OCI-LY3 (cell line): Measurements from ENCODE around the gene SLC16A8.
"Not testable (repeated sequence)": the region's sequence is repeated elsewhere in the genome, so short reads cannot be mapped to it uniquely, and the experiment has no call there.

ENCODE experiments used
- H2AFZ ChIP-seq: fragments of 200-600, 300-600 bp; shearing (Covaris generic); 2 replicates; pipeline ENCODE4 v1.6.0; 2014; ENCODE audit warnings: antibody characterized with exemption, low read depth, low read length
- H3K27ac ChIP-seq: fragments of 200-600, 300-600 bp; sonication (generic); 2 replicates; pipeline ENCODE4 v1.5.1; 2014; ENCODE audit warnings: mild to moderate bottlenecking, low read length, moderate library complexity, mixed read lengths
- H3K27me3 ChIP-seq: fragments of 200-600, 300-600 bp; sonication (generic); 2 replicates; pipeline ENCODE4 v1.6.1; 2014; ENCODE audit warnings: low read depth, low read length, mixed read lengths
- H3K36me3 ChIP-seq: fragments of 200-600, 300-600 bp; sonication (generic); replicated peaks from 2 replicates; pipeline ENCODE3; 2014; ENCODE audit warnings: low read depth, low read length, mixed read lengths
- H3K4me1 ChIP-seq: fragments of 300-600, 200-600 bp; sonication (generic); 2 replicates; pipeline ENCODE4 v1.6.1; 2014; ENCODE audit warnings: low read length, mixed read lengths
- H3K4me2 ChIP-seq: fragments of 200-600, 300-600 bp; sonication (generic); 2 replicates; pipeline ENCODE4 v1.6.1; 2014; ENCODE audit warnings: low read length, mixed read lengths
- H3K4me3 ChIP-seq: fragments of 300-600, 200-600 bp; sonication (generic); 2 replicates; pipeline ENCODE4 v1.5.1; 2014; ENCODE audit warnings: antibody characterized with exemption, mild to moderate bottlenecking, low read length, moderate library complexity
- H3K79me2 ChIP-seq: fragments of 300-600, 200-600 bp; shearing (Covaris generic); 2 replicates; pipeline ENCODE4 v1.6.1; 2014; ENCODE audit warnings: mild to moderate bottlenecking, low read length, mixed read lengths
- H3K9ac ChIP-seq: fragments of 300-600, 200-600 bp; shearing (Covaris generic); 2 replicates; pipeline ENCODE4 v1.6.0; 2014; ENCODE audit warnings: mild to moderate bottlenecking, low read length, moderate library complexity
- H3K9me3 ChIP-seq: fragments of 200-600, 300-600 bp; shearing (Covaris generic); 2 replicates; pipeline ENCODE4 v1.6.1; 2014; ENCODE audit warnings: low read length, mixed read lengths; ENCODE audit not compliant: insufficient read depth
- H4K20me1 ChIP-seq: fragments of 200-600, 300-600 bp; sonication (generic); 2 replicates; pipeline ENCODE4 v1.6.1; 2016; ENCODE audit warnings: low read length, mixed read lengths; ENCODE audit not compliant: insufficient read depth
- CTCF ChIP-seq: fragments of 200-600, 300-600 bp; sonication (generic); IDR thresholded peaks from 2 replicates; pipeline ENCODE4 v1.5.1; 2014; ENCODE audit warnings: antibody characterized with exemption, low read length, low read depth
- EZH2phosphoT487 ChIP-seq: fragments of 200-600 bp; shearing (Covaris generic); IDR thresholded peaks from 2 replicates; pipeline ENCODE4 v1.6.1; 2018; ENCODE audit warnings: antibody characterized with exemption, mixed run types, low read depth

The SLC16A8 gene

GRCh38 chr22:38079804-38080203 is 4.2 kb downstream of the SLC16A8 start:
- no peak overlapping the region for H2AFZ ChIP-seq
- H3K4me1 ChIP-seq, result no peaks in the 10 kb centered on the region
- H3K9ac ChIP-seq, result no peak overlapping the region
- H3K9me3 ChIP-seq, result no peaks in the 10 kb centered on the region
- H4K20me1 ChIP-seq, result no peaks in the 10 kb centered on the region
- no peak overlapping the region for H3K27ac ChIP-seq
- H3K79me2 ChIP-seq, result no peaks in the 10 kb centered on the region
- H3K4me3 ChIP-seq, result no peak overlapping the region
- no peak overlapping the region for H3K4me2 ChIP-seq
- no peaks in the 10 kb centered on the region for H3K27me3 ChIP-seq
- TF ChIP-seq CTCF, result no peak
- no peak for TF ChIP-seq EZH2phosphoT487
- no peaks in the 10 kb centered on the region for H3K36me3 ChIP-seq

DNA sequence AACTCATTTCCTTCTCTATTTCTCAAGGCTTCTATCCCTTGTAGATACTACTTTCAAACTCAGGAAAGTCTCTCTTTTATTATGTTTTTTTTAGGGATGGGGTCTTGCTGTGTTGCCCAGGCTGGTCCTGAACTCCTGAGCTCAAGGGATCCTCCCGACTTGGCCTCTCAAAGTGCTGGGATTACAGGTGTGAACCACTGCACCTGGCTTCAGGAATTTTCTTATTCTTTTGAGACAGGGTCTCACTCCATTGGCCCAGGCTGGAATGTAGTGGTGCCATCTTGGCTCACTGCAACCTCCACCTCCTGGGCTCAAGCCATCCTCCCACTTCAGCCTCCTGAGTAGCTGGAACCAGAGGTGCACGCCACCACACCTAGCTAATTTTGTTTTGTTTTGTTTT is 4.8 kb downstream of the SLC16A8 start:
- not testable (repeated sequence) for H3K27ac ChIP-seq, H2AFZ ChIP-seq, H3K36me3 ChIP-seq, H3K79me2 ChIP-seq, H3K9me3 ChIP-seq, H3K4me3 ChIP-seq, H3K4me2 ChIP-seq, H3K9ac ChIP-seq, H4K20me1 ChIP-seq, H3K27me3 ChIP-seq, H3K4me1 ChIP-seq

GRCh38 chr22:38078046-38078840 is 5.7 kb downstream of the SLC16A8 start:
- H4K20me1 ChIP-seq, result no peaks in the 10 kb centered on the region
- no peak overlapping the region for H2AFZ ChIP-seq
- H3K79me2 ChIP-seq, result no peaks in the 10 kb centered on the region
- H3K4me1 ChIP-seq, result no peaks in the 10 kb centered on the region
- no peak overlapping the region for H3K4me2 ChIP-seq
- no peak overlapping the region for H3K4me3 ChIP-seq
- no peak overlapping the region for H3K9ac ChIP-seq
- no peaks in the 10 kb centered on the region for H3K36me3 ChIP-seq
- no peaks in the 10 kb centered on the region for H3K27me3 ChIP-seq
- TF ChIP-seq CTCF, result no peak
- no peak for TF ChIP-seq EZH2phosphoT487
- no peaks in the 10 kb centered on the region for H3K9me3 ChIP-seq
- H3K27ac ChIP-seq, result no peak overlapping the region

DNA sequence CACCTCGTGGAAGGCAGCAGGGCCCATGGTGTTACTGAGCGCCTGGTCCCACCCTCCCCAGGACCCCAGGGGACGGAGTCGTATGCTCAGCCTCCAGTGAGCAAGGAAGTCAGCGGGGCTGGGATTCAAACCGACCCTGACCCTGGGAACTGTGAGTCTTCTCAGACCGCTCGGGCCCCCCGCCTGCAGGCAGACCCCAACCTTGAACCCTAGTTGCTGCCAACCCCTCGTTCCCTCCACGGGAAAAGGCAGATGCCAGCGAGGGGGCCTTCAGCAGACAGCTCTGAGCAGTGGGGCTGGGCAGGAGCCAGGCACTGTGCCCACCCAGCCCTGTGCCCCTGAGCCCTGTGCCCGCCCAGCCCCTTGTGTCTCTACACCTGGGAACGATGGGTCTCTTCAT is 6.4 kb downstream of the SLC16A8 start:
- H3K4me1 ChIP-seq, result no peaks in the 10 kb centered on the region
- no peak overlapping the region for H3K4me3 ChIP-seq
- no peak overlapping the region for H3K27ac ChIP-seq
- H2AFZ ChIP-seq, result no peak overlapping the region
- no peak overlapping the region for H3K4me2 ChIP-seq
- H3K9me3 ChIP-seq, result no peaks in the 10 kb centered on the region
- no peaks in the 10 kb centered on the region for H4K20me1 ChIP-seq
- no peaks in the 10 kb centered on the region for H3K36me3 ChIP-seq
- H3K79me2 ChIP-seq, result no peaks in the 10 kb centered on the region
- TF ChIP-seq EZH2phosphoT487, result no peak
- no peak for TF ChIP-seq CTCF
- no peak overlapping the region for H3K9ac ChIP-seq
- H3K27me3 ChIP-seq, result no peaks in the 10 kb centered on the region
